Neuron (in vitro differentiated cells): Measurements from ENCODE around the gene NRG2.

ENCODE experiments used
- H2AFZ ChIP-seq: one replicate; pipeline ENCODE4 v1.6.1; 2013; ENCODE audit warnings: low read depth, mild to moderate bottlenecking, inconsistent platforms, low read length, moderate library complexity
- H3K27me3 ChIP-seq: one replicate; pipeline ENCODE4 v1.6.1; 2013; ENCODE audit warnings: low read length; ENCODE audit not compliant: insufficient read depth
- H3K36me3 ChIP-seq: one replicate; pipeline ENCODE4 v1.6.1; 2013; ENCODE audit warnings: low read length; ENCODE audit not compliant: insufficient read depth
- H3K4me1 ChIP-seq: one replicate; pipeline ENCODE4 v1.6.1; 2013; ENCODE audit warnings: low read length; ENCODE audit not compliant: insufficient read depth
- H3K4me3 ChIP-seq: 2 replicates; pipeline ENCODE4 v1.5.1; 2013; ENCODE audit warnings: mild to moderate bottlenecking, low read length, moderate library complexity
- H3K9me3 ChIP-seq: one replicate; pipeline ENCODE4 v1.6.1; 2013; ENCODE audit warnings: low read length

The NRG2 gene

GRCh38 chr5:139864716-139865483 is 178.2 kb downstream of the NRG2 start:
- Histone ChIP-seq H2AFZ (no peak overlapping the region), H3K4me3 (no peak overlapping the region), H3K36me3 (no peaks in the 10 kb centered on the region), H3K9me3 (no peaks in the 10 kb centered on the region), H3K4me1 (no peaks in the 10 kb centered on the region), H3K27me3 (peaks cover 5% of the 10 kb centered on the region)

DNA sequence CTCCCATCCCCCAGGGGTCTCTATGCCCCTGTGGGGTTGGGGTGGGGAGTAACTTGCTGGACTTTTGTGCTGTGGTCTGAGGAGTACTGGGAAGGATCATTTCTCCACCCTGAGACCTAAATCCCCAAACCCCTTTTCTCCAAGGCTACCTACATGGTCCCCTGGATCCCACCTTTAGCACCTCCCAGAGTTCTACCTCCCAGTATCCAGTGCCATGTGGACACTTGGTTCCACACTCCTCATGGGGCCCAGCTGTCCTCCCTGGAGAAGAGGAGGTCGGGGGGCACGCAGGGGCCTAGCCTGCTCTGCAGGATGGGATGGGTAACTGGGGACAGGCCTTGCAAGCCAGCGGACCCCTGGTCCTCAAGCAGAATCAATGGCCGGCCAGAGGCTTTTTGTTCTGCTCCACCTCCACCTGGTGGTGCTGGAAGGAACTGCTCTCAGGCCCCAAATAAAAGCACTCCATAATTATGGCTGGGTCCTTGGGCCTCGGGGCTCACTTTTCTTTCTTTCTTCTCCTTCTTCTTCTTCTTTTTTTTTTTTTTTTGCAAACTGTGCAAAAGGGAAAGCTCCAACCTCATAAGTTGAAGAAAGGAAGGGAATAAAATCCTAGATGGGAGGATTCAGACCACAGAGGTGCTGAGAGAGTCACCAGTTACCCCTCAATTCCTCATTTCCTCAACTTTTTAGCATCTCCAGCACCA is 179.1 kb downstream of the NRG2 start:
- H3K36me3 ChIP-seq = no peaks in the 10 kb centered on the region
- no peaks in the 10 kb centered on the region for H3K9me3 ChIP-seq
- no peak overlapping the region for H2AFZ ChIP-seq
- peaks cover 5% of the 10 kb centered on the region for H3K27me3 ChIP-seq
- H3K4me3 ChIP-seq = no peak overlapping the region
- no peaks in the 10 kb centered on the region for H3K4me1 ChIP-seq

- peaks cover 5% of the 10 kb centered on the region for H3K27me3 ChIP-seq
- H3K4me1 ChIP-seq = no peaks in the 10 kb centered on the region
- H3K4me3 ChIP-seq = no peak overlapping the region
- H2AFZ ChIP-seq = no peak overlapping the region
- no peaks in the 10 kb centered on the region for H3K9me3 ChIP-seq
- H3K36me3 ChIP-seq = no peaks in the 10 kb centered on the region
Measured at GRCh38 chr5:139863361-139863760, 179.7 kb downstream of the NRG2 start.

GRCh38 chr5:139862803-139863202 is 180.3 kb downstream of the NRG2 start:
- Histone ChIP-seq H3K4me3 (no peak overlapping the region), H3K36me3 (no peaks in the 10 kb centered on the region), H3K27me3 (peaks cover 7% of the 10 kb centered on the region), H3K4me1 (no peaks in the 10 kb centered on the region), H2AFZ (no peak overlapping the region), H3K9me3 (no peaks in the 10 kb centered on the region)

GRCh38 chr5:139862313-139862712 is 180.8 kb downstream of the NRG2 start:
- Histone ChIP-seq H3K36me3 (no peaks in the 10 kb centered on the region), H3K27me3 (peaks cover 12% of the 10 kb centered on the region), H3K9me3 (no peaks in the 10 kb centered on the region), H3K4me3 (no peak overlapping the region), H2AFZ (no peak overlapping the region), H3K4me1 (no peaks in the 10 kb centered on the region)

DNA sequence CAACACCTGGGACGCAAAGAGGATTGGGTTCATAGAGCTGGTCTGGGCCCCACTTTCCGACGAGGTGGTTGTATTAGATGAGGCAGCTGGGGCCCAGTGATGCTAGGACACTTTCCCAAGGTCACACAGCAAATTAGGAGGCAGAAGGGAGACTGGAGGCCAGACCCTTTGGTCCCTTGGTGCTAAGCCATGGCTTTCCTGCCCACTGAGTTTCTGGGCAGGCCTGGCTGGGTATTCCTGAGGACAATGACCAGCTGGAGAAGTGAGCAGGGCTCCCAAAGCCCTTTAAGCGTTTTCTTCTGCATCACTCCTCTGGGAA is 181.3 kb downstream of the NRG2 start:
- H3K9me3 ChIP-seq = no peaks in the 10 kb centered on the region
- H3K27me3 ChIP-seq = peaks cover 15% of the 10 kb centered on the region
- no peak overlapping the region for H2AFZ ChIP-seq
- H3K36me3 ChIP-seq = no peaks in the 10 kb centered on the region
- no peaks in the 10 kb centered on the region for H3K4me1 ChIP-seq
- H3K4me3 ChIP-seq = no peak overlapping the region

GRCh38 chr5:139861021-139861888 is 181.8 kb downstream of the NRG2 start:
- peaks cover 21% of the 10 kb centered on the region for H3K27me3 ChIP-seq
- H3K4me1 ChIP-seq = no peaks in the 10 kb centered on the region
- no peaks in the 10 kb centered on the region for H3K9me3 ChIP-seq
- H3K36me3 ChIP-seq = no peaks in the 10 kb centered on the region
- no peak overlapping the region for H2AFZ ChIP-seq
- no peak overlapping the region for H3K4me3 ChIP-seq

DNA sequence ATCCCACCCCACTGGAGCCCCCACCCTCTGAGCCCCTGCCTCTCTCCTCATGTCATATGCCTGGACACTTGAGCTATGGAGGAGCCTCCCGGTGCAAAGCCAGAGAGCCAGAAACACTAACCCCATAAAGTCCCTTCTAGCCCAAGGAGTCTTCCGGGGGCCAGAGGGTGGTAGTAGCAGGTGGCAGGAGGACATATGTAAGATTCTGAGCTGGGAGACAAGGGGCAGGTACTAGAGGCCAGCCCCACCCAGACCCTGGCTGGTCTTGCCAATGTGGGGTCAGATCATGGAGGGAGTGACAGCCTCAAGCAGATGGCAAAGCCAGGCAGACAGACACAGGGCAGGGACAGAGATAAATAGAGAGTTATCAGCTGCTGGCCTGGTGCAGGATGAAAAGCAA is 184.1 kb downstream of the NRG2 start:
- Histone ChIP-seq H3K4me3 (no peak overlapping the region), H3K36me3 (no peaks in the 10 kb centered on the region), H3K27me3 (peaks cover 40% of the 10 kb centered on the region), H3K9me3 (no peaks in the 10 kb centered on the region), H2AFZ (no peak overlapping the region), H3K4me1 (no peaks in the 10 kb centered on the region)

GRCh38 chr5:139856714-139857113 is 186.4 kb downstream of the NRG2 start:
- peaks cover 44% of the 10 kb centered on the region for H3K27me3 ChIP-seq
- no peak overlapping the region for H2AFZ ChIP-seq
- H3K4me1 ChIP-seq = no peaks in the 10 kb centered on the region
- H3K9me3 ChIP-seq = no peaks in the 10 kb centered on the region
- no peak overlapping the region for H3K4me3 ChIP-seq
- H3K36me3 ChIP-seq = no peaks in the 10 kb centered on the region

GRCh38 chr5:139855946-139856540 is 187.1 kb downstream of the NRG2 start:
- Histone ChIP-seq H3K4me1 (no peaks in the 10 kb centered on the region), H3K9me3 (no peaks in the 10 kb centered on the region), H3K36me3 (no peaks in the 10 kb centered on the region), H3K27me3 (peaks cover 44% of the 10 kb centered on the region), H2AFZ (no peak overlapping the region), H3K4me3 (no peak overlapping the region)

- Histone ChIP-seq H3K27me3 (peaks cover 47% of the 10 kb centered on the region), H3K4me3 (no peak overlapping the region), H3K36me3 (no peaks in the 10 kb centered on the region), H3K4me1 (no peaks in the 10 kb centered on the region), H3K9me3 (no peaks in the 10 kb centered on the region), H2AFZ (no peak overlapping the region)
Measured at GRCh38 chr5:139855451-139855850, 187.6 kb downstream of the NRG2 start.

DNA sequence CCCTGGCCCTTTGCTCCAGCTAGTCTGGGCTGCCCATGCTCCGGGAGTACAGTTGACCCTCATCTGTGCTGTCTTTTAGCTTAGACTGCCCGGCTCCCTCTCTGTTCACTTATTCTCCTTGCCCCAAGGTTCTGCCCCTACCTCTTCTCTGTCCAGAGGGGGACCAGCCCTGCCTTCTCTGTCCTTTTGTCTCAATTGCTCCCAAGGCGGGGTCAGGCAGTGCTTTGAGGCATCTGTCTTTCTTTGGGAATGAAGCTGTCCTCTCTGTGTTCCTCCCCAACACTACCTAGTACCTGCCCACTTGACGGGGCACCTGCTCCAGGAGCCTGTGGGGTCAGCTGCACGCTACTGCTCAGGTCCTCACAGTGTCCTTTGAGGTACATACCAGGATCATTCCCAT is 188.1 kb downstream of the NRG2 start:
- no peaks in the 10 kb centered on the region for H3K36me3 ChIP-seq
- peaks cover 52% of the 10 kb centered on the region for H3K27me3 ChIP-seq
- H3K4me3 ChIP-seq = no peak overlapping the region
- H2AFZ ChIP-seq = no peak overlapping the region
- H3K4me1 ChIP-seq = no peaks in the 10 kb centered on the region
- H3K9me3 ChIP-seq = no peaks in the 10 kb centered on the region
